Fibroblast of lung (primary cell): Measurements from ENCODE around the gene CLEC16A. TPM values are rescaled to one million over a fixed set of nuclear protein-coding genes. Genes with fewer than 3 reads are reported as not detected.

Experiments
- DNase-seq, 2 donors: peaks; one replicate each; pipeline versions ENCODE4 v3.0.0 to v3.0.0-alpha.2; 2010; ENCODE audit warnings: low read depth in 2 of 2
- H2AFZ ChIP-seq: 2 replicates; pipeline ENCODE4 v1.5.1; 2012; ENCODE audit warnings: low read length, control low read depth, inconsistent platforms
- H3K27ac ChIP-seq: 2 replicates; pipeline ENCODE4 v1.5.1; 2011; ENCODE audit warnings: low read length, control low read depth; ENCODE audit not compliant: insufficient read depth
- H3K27me3 ChIP-seq: 2 replicates; pipeline ENCODE4 v1.5.1; 2011; ENCODE audit warnings: mild to moderate bottlenecking, low read length; ENCODE audit not compliant: control insufficient read depth, insufficient read depth
- H3K36me3 ChIP-seq: 2 replicates; pipeline ENCODE4 v1.5.1; 2011; ENCODE audit warnings: low read length; ENCODE audit not compliant: control insufficient read depth, insufficient read depth
- H3K4me1 ChIP-seq: 2 replicates; pipeline ENCODE4 v1.5.1; 2011; ENCODE audit warnings: low read length; ENCODE audit not compliant: control insufficient read depth, insufficient read depth; ENCODE audit errors: extremely low read depth
- H3K4me2 ChIP-seq: 2 replicates; pipeline ENCODE4 v1.5.1; 2011; ENCODE audit warnings: low read length, control low read depth; ENCODE audit not compliant: insufficient read depth; ENCODE audit errors: extremely low read depth
- H3K4me3 ChIP-seq, 4 experiments: fragments of 200-600 bp in 1 of 4; sonication (generic) in 1 of 4; replicated peaks in 1 of 4; 2 replicates each; pipeline ENCODE4 v1.5.1; 2011 to 2016; ENCODE audit warnings: low read length in 4 of 4, low read depth in 3 of 4, mild to moderate bottlenecking in 3 of 4, control low read depth in 2 of 4, inconsistent platforms in 1 of 4, mixed read lengths in 1 of 4; ENCODE audit not compliant: insufficient read depth in 1 of 4; ENCODE audit errors: control extremely low read depth in 1 of 4
- H3K79me2 ChIP-seq: 2 replicates; pipeline ENCODE4 v1.5.1; 2012; ENCODE audit warnings: mild to moderate bottlenecking, low read length, inconsistent platforms; ENCODE audit not compliant: control insufficient read depth, insufficient read depth
- H3K9ac ChIP-seq: 2 replicates; pipeline ENCODE4 v1.5.1; 2011; ENCODE audit warnings: mild to moderate bottlenecking, low read length, control low read depth; ENCODE audit not compliant: insufficient read depth
- H3K9me3 ChIP-seq: 2 replicates; pipeline ENCODE4 v1.5.1; 2012; ENCODE audit warnings: low read depth, low read length; ENCODE audit not compliant: control insufficient read depth, insufficient read depth
- H4K20me1 ChIP-seq: 2 replicates; pipeline ENCODE4 v1.5.1; 2011; ENCODE audit warnings: low read length; ENCODE audit not compliant: control insufficient read depth, insufficient read depth; ENCODE audit errors: extremely low read depth
- EZH2 ChIP-seq: IDR thresholded peaks from 2 replicates; pipeline ENCODE4 v1.5.1; 2012; ENCODE audit warnings: low read length, control low read depth, mild to moderate bottlenecking; ENCODE audit errors: missing control alignments
- polyA plus RNA-seq, 2 donors: library from polyadenylated mRNA; depleted of rRNA in 1 of 2; stranded (reverse) in 1 of 2; unstranded in 1 of 2; fragments of >200 nt; gene quantifications; 2 replicates each; pipeline ENCODE4 v1.2.1, GENCODE V29; 2011 to 2012; ENCODE audit warnings: missing spikeins in 1 of 2
- total RNA-seq: library from RNA; depleted of rRNA; stranded (reverse); fragments of >200 nt; gene quantifications from 2 replicates; pipeline ENCODE4 v1.2.1, GENCODE V29; 2014
- TF ChIP-seq, protein P1 (sequence below), 2 donors: IDR thresholded peaks in 1 of 2; conservative IDR thresholded peaks in 1 of 2; 1 replicate in 1 of 2; 2 replicates in 1 of 2; pipeline ENCODE4 v1.5.1; 2011 to 2012; ENCODE audit warnings: low read length in 2 of 2, control low read depth in 1 of 2, inconsistent platforms in 1 of 2, low read depth in 1 of 2, mild to moderate bottlenecking in 1 of 2

Gene CLEC16A
- total and polyA plus RNA-seq, 2 donors (not counting 1 experiment from before 2014, with no cell fraction given), result 9.1 to 22.0 TPM

GRCh38 chr16:11174141-11174540 lies 229.8 kb downstream of the CLEC16A start:
- no peaks in the 10 kb centered on the region for H3K36me3 ChIP-seq
- no peak for TF ChIP-seq EZH2
- TF ChIP-seq, protein P1, sequence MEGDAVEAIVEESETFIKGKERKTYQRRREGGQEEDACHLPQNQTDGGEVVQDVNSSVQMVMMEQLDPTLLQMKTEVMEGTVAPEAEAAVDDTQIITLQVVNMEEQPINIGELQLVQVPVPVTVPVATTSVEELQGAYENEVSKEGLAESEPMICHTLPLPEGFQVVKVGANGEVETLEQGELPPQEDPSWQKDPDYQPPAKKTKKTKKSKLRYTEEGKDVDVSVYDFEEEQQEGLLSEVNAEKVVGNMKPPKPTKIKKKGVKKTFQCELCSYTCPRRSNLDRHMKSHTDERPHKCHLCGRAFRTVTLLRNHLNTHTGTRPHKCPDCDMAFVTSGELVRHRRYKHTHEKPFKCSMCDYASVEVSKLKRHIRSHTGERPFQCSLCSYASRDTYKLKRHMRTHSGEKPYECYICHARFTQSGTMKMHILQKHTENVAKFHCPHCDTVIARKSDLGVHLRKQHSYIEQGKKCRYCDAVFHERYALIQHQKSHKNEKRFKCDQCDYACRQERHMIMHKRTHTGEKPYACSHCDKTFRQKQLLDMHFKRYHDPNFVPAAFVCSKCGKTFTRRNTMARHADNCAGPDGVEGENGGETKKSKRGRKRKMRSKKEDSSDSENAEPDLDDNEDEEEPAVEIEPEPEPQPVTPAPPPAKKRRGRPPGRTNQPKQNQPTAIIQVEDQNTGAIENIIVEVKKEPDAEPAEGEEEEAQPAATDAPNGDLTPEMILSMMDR (conservative IDR thresholded peaks at IDR 0.05 in 1 of 2, IDR thresholded peaks at IDR 0.05 in 1 of 2; ENCODE audit: low read depth in 1 of 2, low read length in 2 of 2), result no peak
- DNase-seq, result no peak

DNA sequence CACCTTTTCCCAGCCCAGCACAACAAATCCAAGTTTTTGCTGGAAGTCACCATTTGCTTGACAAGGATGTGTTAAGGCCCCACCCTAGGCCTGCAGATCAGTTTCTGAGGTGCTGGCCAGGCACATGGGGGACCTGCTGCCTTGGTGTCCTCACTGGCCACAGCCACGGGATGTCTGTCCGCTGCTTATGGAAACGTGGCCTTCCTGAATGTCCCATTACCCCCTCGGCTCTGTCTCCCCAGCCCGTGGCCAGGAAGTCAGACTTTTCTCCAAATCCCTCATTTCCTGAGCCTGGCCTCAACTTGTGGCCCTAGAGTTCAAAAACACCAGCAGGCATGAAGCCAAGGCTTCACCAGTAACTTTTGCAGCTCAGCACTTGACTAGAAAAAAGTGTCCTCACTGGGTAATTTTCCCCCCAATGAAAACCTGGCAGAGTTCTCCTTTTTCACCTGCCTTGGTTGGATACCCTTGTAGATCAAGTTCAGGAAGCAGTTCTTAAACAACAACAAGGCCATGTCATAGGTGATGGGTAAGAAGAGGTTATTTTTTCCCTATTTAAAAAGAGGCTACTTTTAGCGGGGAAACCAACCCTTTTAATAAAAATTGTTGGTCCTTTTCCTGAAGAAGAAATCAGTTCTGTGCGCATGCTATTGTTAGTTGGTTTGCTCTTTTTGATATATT lies 230.9 kb downstream of the CLEC16A start:
- no peak for TF ChIP-seq EZH2
- TF ChIP-seq, protein P1 (conservative IDR thresholded peaks at IDR 0.05 in 1 of 2, IDR thresholded peaks at IDR 0.05 in 1 of 2; ENCODE audit: low read depth in 1 of 2, low read length in 2 of 2), result no peak
- Histone ChIP-seq H3K9ac (no peak overlapping the region), H2AFZ (no peak overlapping the region), H3K27me3 (no peaks in the 10 kb centered on the region), H3K9me3 (no peaks in the 10 kb centered on the region), H3K79me2 (no peaks in the 10 kb centered on the region), H3K4me3 (no peak overlapping the region), H3K27ac (no peak overlapping the region), H3K4me2 (no peak overlapping the region), H3K36me3 (no peaks in the 10 kb centered on the region), H4K20me1 (no peaks in the 10 kb centered on the region), H3K4me1 (no peaks in the 10 kb centered on the region)
- DNase-seq, result no peak

More at GRCh38 chr16:11174141-11174540, 229.8 kb downstream of the CLEC16A start:
- Histone ChIP-seq H3K27ac (no peak overlapping the region), H3K27me3 (no peaks in the 10 kb centered on the region), H3K4me3 (no peak overlapping the region), H2AFZ (no peak overlapping the region), H3K4me1 (no peaks in the 10 kb centered on the region), H3K9me3 (no peaks in the 10 kb centered on the region), H4K20me1 (no peaks in the 10 kb centered on the region), H3K4me2 (no peak overlapping the region), H3K79me2 (no peaks in the 10 kb centered on the region), H3K9ac (no peak overlapping the region)

- Histone ChIP-seq H3K4me1 (no peaks in the 10 kb centered on the region), H3K36me3 (no peaks in the 10 kb centered on the region), H3K79me2 (no peaks in the 10 kb centered on the region), H3K4me3 (no peak overlapping the region), H3K9me3 (no peaks in the 10 kb centered on the region), H3K27me3 (no peaks in the 10 kb centered on the region), H3K4me2 (no peak overlapping the region), H3K27ac (no peak overlapping the region), H3K9ac (no peak overlapping the region), H4K20me1 (no peaks in the 10 kb centered on the region), H2AFZ (no peak overlapping the region)
- no peak for DNase-seq
- no peak for TF ChIP-seq EZH2
- TF ChIP-seq, protein P1 (conservative IDR thresholded peaks at IDR 0.05 in 1 of 2, IDR thresholded peaks at IDR 0.05 in 1 of 2; ENCODE audit: low read depth in 1 of 2, low read length in 2 of 2), result no peak
Observed at GRCh38 chr16:11175787-11176341, 231.5 kb downstream of the CLEC16A start.
